Glomerular visceral epithelial cell (primary cell): ENCODE data around the gene OR52L1.

Experiments used
- DNase-seq: peaks from one replicate; pipeline ENCODE4 v3.0.0-alpha.2; 2016; ENCODE audit errors: extremely low spot score

Gene OR52L1

GRCh38 chr11:5940748-5941147 is 46.0 kb downstream of the OR52L1 start:
- no peak for DNase-seq

- DNase-seq = no peak
Measured at GRCh38 chr11:5938603-5938965, 48.2 kb downstream of the OR52L1 start.

- no peak for DNase-seq
Measured at GRCh38 chr11:5937868-5938602, 48.8 kb downstream of the OR52L1 start.
